PC-9 (cell line): Measurements from ENCODE around the gene E2F3. TPM values are rescaled to one million over a fixed set of nuclear protein-coding genes. Genes with fewer than 3 reads are reported as not detected.

Experiments used
- BruUV-seq: library from RNA; stranded (reverse); fragments of 400-500 nt; replicated peaks from 2 replicates; lab custom pipeline; 2021; lab: Mats Ljungman, UMichigan
- CTCF ChIA-PET: fragments of 300-600 bp; sonication (Branson Sonifier 250); formaldehyde crosslinking; loops from one replicate; lab custom pipeline; 2022; ENCODE audit warnings: antibody characterized with exemption; lab: Charles Lee
- POLR2A ChIA-PET: fragments of 300-600 bp; sonication (Branson Sonifier 250); formaldehyde crosslinking; loops from one replicate; lab custom pipeline; 2022; ENCODE audit warnings: antibody characterized with exemption; ENCODE audit not compliant: unreplicated experiment; lab: Charles Lee
- DNase-seq, 2 experiments: peaks; one replicate each; pipeline versions ENCODE4 v3.0.0 to v3.0.0-alpha.2; 2015 to 2022; ENCODE audit warnings: mixed read lengths in 1 of 2
- H2AFZ ChIP-seq: fragments of 200-600 bp; sonication (generic); 2 replicates; pipeline ENCODE4 v1.8.1; 2017; ENCODE audit warnings: antibody characterized with exemption
- H3F3A ChIP-seq: fragments of 200-600 bp; sonication (generic); 2 replicates; pipeline ENCODE4 v1.8.1; 2017; ENCODE audit warnings: antibody characterized with exemption, mild to moderate bottlenecking, low read depth; ENCODE audit not compliant: insufficient read depth
- H3K27ac ChIP-seq: fragments of 200-600 bp; sonication (generic); 2 replicates; pipeline ENCODE4 v1.6.1; 2016; ENCODE audit warnings: mixed run types
- H3K27me3 ChIP-seq: fragments of 200-600 bp; sonication (generic); 2 replicates; pipeline ENCODE4 v1.6.1; 2016; ENCODE audit warnings: low read depth, mixed run types; ENCODE audit not compliant: insufficient read depth
- H3K36me3 ChIP-seq: fragments of 200-600 bp; sonication (generic); 2 replicates; pipeline ENCODE4 v1.6.1; 2016; ENCODE audit warnings: low read depth, mixed run types
- H3K4me1 ChIP-seq: fragments of 200-600 bp; sonication (generic); replicated peaks from 2 replicates; pipeline ENCODE4 v1.6.1; 2016; ENCODE audit warnings: mixed run types; ENCODE audit not compliant: insufficient read depth
- H3K4me2 ChIP-seq: fragments of 200-600 bp; sonication (generic); 2 replicates; pipeline ENCODE4 v1.6.1; 2017; ENCODE audit warnings: mixed run types
- H3K4me3 ChIP-seq: fragments of 200-600 bp; sonication (generic); 2 replicates; pipeline ENCODE4 v1.6.1; 2016; ENCODE audit warnings: mixed run types
- H3K79me2 ChIP-seq: fragments of 200-600 bp; sonication (generic); 2 replicates; pipeline ENCODE4 v1.6.1; 2017; ENCODE audit warnings: low read depth, mixed run types
- H3K9me2 ChIP-seq: fragments of 200-600 bp; sonication (generic); 2 replicates; pipeline ENCODE4 v1.8.1; 2017; ENCODE audit warnings: mild to moderate bottlenecking; ENCODE audit not compliant: insufficient read depth
- H3K9me3 ChIP-seq: fragments of 200-600 bp; sonication (generic); 2 replicates; pipeline ENCODE4 v1.8.1; 2016; ENCODE audit warnings: low read depth; ENCODE audit not compliant: insufficient read depth
- H4K20me1 ChIP-seq: fragments of 200-600 bp; sonication (generic); 2 replicates; pipeline ENCODE4 v1.8.1; 2017; ENCODE audit not compliant: insufficient read depth
- CTCF ChIP-seq: fragments of 200-600 bp; sonication (generic); conservative IDR thresholded peaks from 2 replicates; pipeline ENCODE4 v1.6.1; 2017; ENCODE audit warnings: mixed run types, antibody characterized with exemption, mild to moderate bottlenecking, moderate library complexity
- EZH2 ChIP-seq: fragments of 200-600 bp; sonication (generic); IDR thresholded peaks from 2 replicates; pipeline ENCODE4 v1.8.0; 2017; ENCODE audit warnings: antibody characterized with exemption, low read depth
- intact Hi-C: fragments of 100-400 bp; cut with micrococcal nuclease; formaldehyde crosslinking; loops from one replicate; pipeline ENCODE4 v1.10.0; 2022; ENCODE audit not compliant: unreplicated experiment
- total RNA-seq: library from RNA; stranded (reverse); gene quantifications from 2 replicates; pipeline ENCODE4 v1.2.3, GENCODE V29; 2021

E2F3 gene
- total RNA-seq, 1 experiment from 2014 or later: 20.0 TPM

- BruUV-seq: no TSS peak
- Histone ChIP-seq H3K4me2 (no peak overlapping the region), H4K20me1 (peaks cover 27% of the 10 kb centered on the region; the same call in 1 of the 2 replicates), H3K36me3 (peaks cover 15% of the 10 kb centered on the region; the same call in 1 of the 2 replicates), H3F3A (no peaks in the 10 kb centered on the region), H3K27me3 (no peaks in the 10 kb centered on the region), H2AFZ (no peak overlapping the region), H3K4me1 (no peaks in the 10 kb centered on the region), H3K4me3 (no peak overlapping the region), H3K9me3 (no peaks in the 10 kb centered on the region), H3K9me2 (no peaks in the 10 kb centered on the region), H3K79me2 (peaks cover 95% of the 10 kb centered on the region), H3K27ac (no peak overlapping the region)
- POLR2A ChIA-PET: no interaction called here
- CTCF ChIA-PET: no interaction called here
- no peak for TF ChIP-seq CTCF
- no peak for TF ChIP-seq EZH2
- intact Hi-C loops: no loop called here
- DNase-seq: no peak
These were observed 39.6 kb downstream of the E2F3 start for GRCh38 chr6:20441236-20441635.

- Histone ChIP-seq H3K4me3 (no peak overlapping the region), H3K36me3 (peaks cover 11% of the 10 kb centered on the region; the same call in 1 of the 2 replicates), H2AFZ (no peak overlapping the region), H3K9me2 (no peaks in the 10 kb centered on the region), H3K4me2 (no peak overlapping the region), H3K27ac (no peak overlapping the region), H3K4me1 (no peaks in the 10 kb centered on the region), H3K27me3 (no peaks in the 10 kb centered on the region), H4K20me1 (peaks cover 27% of the 10 kb centered on the region; the same call in 1 of the 2 replicates), H3F3A (no peaks in the 10 kb centered on the region), H3K9me3 (no peaks in the 10 kb centered on the region), H3K79me2 (peaks cover 95% of the 10 kb centered on the region)
- no TSS peak for BruUV-seq
- no peak for TF ChIP-seq EZH2
- no peak for TF ChIP-seq CTCF
- DNase-seq: no peak
- intact Hi-C loops: no loop called here
- ChIA-PET CTCF (no interaction called here), POLR2A (no interaction called here)
These were observed 40.2 kb downstream of the E2F3 start for GRCh38 chr6:20441921-20442320.

GRCh38 chr6:20444786-20445271 is 43.1 kb downstream of the E2F3 start:
- H3K36me3 ChIP-seq: peaks cover 5% of the 10 kb centered on the region; the same call in 1 of the 2 replicates
- H3K27ac ChIP-seq: no peak overlapping the region
- H3K79me2 ChIP-seq: peaks cover 96% of the 10 kb centered on the region
- ChIA-PET CTCF (no interaction called here), POLR2A (no interaction called here)
- H4K20me1 ChIP-seq: peaks cover 48% of the 10 kb centered on the region
- intact Hi-C loops: no loop called here
- H3K9me2 ChIP-seq: no peaks in the 10 kb centered on the region
- no peaks in the 10 kb centered on the region for H3F3A ChIP-seq
- no peak overlapping the region for H3K4me3 ChIP-seq
- no peak for DNase-seq
- H3K9me3 ChIP-seq: no peaks in the 10 kb centered on the region
- H3K4me1 ChIP-seq: no peaks in the 10 kb centered on the region
- no peaks in the 10 kb centered on the region for H3K27me3 ChIP-seq
- no peak for TF ChIP-seq EZH2
- TF ChIP-seq CTCF: no peak
- no peak overlapping the region for H3K4me2 ChIP-seq
- no TSS peak for BruUV-seq
- no peak overlapping the region for H2AFZ ChIP-seq
